DMS153 treated with DMSO at 0.1 percent for 48 hours (cell line): Measurements from ENCODE around the gene MAGI2.

Experiments
- DNase-seq: peaks from one replicate; lab custom pipeline; 2025; ENCODE audit not compliant: unreplicated experiment; lab: John Stamatoyannopoulos, UW

Gene MAGI2

GRCh38 chr7:77985974-77986339 lies 1467.5 kb downstream of the MAGI2 start:
- no peak for DNase-seq

GRCh38 chr7:77985232-77985973 lies 1468.1 kb downstream of the MAGI2 start:
- DNase-seq = no peak

GRCh38 chr7:77983973-77984372 lies 1469.5 kb downstream of the MAGI2 start:
- DNase-seq = no peak

- no peak for DNase-seq
These were observed 1470.4 kb downstream of the MAGI2 start for GRCh38 chr7:77982926-77983550.

GRCh38 chr7:77980087-77980713 lies 1473.3 kb downstream of the MAGI2 start:
- DNase-seq = no peak

DNA sequence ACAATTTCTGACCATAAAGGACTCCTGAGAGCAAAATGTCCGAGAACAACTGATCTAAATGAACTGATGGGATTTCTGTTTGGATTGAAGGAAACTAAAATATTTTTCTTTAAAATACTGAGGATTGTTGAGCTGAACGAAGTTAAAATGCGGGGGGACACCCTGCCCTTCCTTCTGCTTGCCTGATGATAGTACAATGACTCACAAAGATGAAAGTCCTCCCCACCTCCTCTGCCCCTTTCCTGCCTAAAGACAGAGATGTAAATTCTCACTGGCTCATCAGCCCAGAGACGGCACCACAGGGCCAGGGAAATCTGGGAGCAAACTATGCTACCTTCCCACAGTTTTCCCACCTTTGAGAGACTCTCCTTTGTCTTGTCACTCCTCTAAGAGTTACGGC lies 1474.2 kb downstream of the MAGI2 start:
- no peak for DNase-seq

- DNase-seq = no peak
These were observed 1477.6 kb downstream of the MAGI2 start for GRCh38 chr7:77975672-77976480.

DNA sequence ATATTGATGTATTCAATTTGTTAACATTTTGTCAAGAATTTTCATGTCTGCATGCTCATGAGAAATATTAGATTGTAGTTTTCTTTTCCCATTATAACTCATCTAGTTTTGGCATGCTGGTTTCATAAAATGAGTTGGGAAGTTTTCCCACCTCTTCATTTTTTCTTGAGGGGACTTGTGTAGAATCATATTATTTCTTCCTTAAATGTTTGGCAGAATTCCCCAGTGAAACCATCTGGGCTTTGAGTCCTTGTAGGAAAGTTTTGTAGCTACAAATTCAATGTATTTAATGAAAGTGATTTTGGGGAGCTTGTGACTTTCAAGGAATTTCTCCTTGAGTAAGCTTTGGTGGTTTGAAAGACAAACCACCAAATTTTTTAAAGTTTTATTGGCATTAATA lies 1481.7 kb downstream of the MAGI2 start:
- no peak for DNase-seq

DNA sequence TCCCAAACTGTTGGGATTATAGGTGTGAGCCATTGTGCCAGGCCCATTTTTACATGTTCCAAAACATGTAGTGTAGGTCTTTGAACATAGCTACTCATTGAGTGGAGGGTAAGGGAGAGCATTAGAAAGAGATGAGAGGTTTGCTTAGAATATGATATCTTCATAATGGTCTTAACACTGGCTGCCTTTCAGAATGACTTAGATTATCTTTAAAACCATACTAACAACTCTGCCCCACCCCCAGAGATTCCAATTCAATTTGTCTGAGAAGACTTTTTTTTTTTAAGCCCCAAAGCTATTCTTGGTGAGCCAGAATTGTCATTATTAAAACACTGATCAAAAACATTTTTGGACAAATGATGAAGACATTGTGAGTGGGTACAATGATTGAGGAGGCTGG lies 1486.0 kb downstream of the MAGI2 start:
- no peak for DNase-seq
